Astrocyte (in vitro differentiated cells and primary cell): ENCODE measurements around the gene BFSP2. TPM values are rescaled to one million over a fixed set of nuclear protein-coding genes. Genes with fewer than 3 reads are reported as not detected.

Source experiments
- DNase-seq: peaks from one replicate; pipeline ENCODE4 v3.0.0-alpha.2; 2010; ENCODE audit warnings: low read depth
- FAIRE-seq: peaks from 2 replicates; lab custom pipeline; 2011; peaks lifted over from hg19 to GRCh38; lab: Jason Lieb, UNC
- H2AFZ ChIP-seq: 2 replicates; pipeline ENCODE4 v1.6.0; 2012; ENCODE audit warnings: low read depth, low read length, inconsistent platforms
- H3K27ac ChIP-seq: 2 replicates; pipeline ENCODE4 v1.5.1; 2011; ENCODE audit warnings: low read depth, low read length, inconsistent platforms
- H3K27me3 ChIP-seq: 2 replicates; pipeline ENCODE4 v1.6.0; 2011; ENCODE audit warnings: low read length, inconsistent platforms; ENCODE audit not compliant: insufficient read depth
- H3K36me3 ChIP-seq: 2 replicates; pipeline ENCODE4 v1.5.1; 2011; ENCODE audit warnings: low read length, inconsistent platforms; ENCODE audit not compliant: insufficient read depth
- H3K4me1 ChIP-seq: 2 replicates; pipeline ENCODE4 v1.5.1; 2011; ENCODE audit warnings: low read length, inconsistent platforms; ENCODE audit not compliant: insufficient read depth
- H3K4me2 ChIP-seq: 2 replicates; pipeline ENCODE4 v1.6.0; 2012; ENCODE audit warnings: low read length, inconsistent platforms
- H3K4me3 ChIP-seq: 2 replicates; pipeline ENCODE4 v1.5.1; 2011; ENCODE audit warnings: low read depth, mild to moderate bottlenecking, low read length, inconsistent platforms; ENCODE audit not compliant: insufficient read depth
- H3K79me2 ChIP-seq: 2 replicates; pipeline ENCODE4 v1.6.0; 2012; ENCODE audit warnings: mild to moderate bottlenecking, low read length, inconsistent platforms; ENCODE audit not compliant: insufficient read depth
- H3K9ac ChIP-seq: 2 replicates; pipeline ENCODE4 v1.6.0; 2012; ENCODE audit warnings: mild to moderate bottlenecking, low read length, inconsistent platforms
- H3K9me3 ChIP-seq: 2 replicates; pipeline ENCODE4 v1.5.1; 2012; ENCODE audit warnings: low read depth, mild to moderate bottlenecking, low read length, inconsistent platforms; ENCODE audit not compliant: insufficient read depth
- H4K20me1 ChIP-seq: 2 replicates; pipeline ENCODE4 v1.6.0; 2012; ENCODE audit warnings: low read length, inconsistent platforms; ENCODE audit not compliant: insufficient read depth
- H3K27ac Mint-ChIP-seq: one replicate; pipeline ENCODE4 v1.8.0; 2021; ENCODE audit warnings: mild to moderate bottlenecking, mixed read lengths; ENCODE audit not compliant: unreplicated experiment
- H3K27me3 Mint-ChIP-seq: one replicate; pipeline ENCODE4 v1.8.0; 2021; ENCODE audit warnings: low read depth, mixed read lengths; ENCODE audit not compliant: unreplicated experiment
- H3K36me3 Mint-ChIP-seq: one replicate; pipeline ENCODE4 v1.8.0; 2021; ENCODE audit warnings: low read depth, mixed read lengths; ENCODE audit not compliant: unreplicated experiment
- H3K4me1 Mint-ChIP-seq: one replicate; pipeline ENCODE4 v1.8.0; 2021; ENCODE audit warnings: low read depth, mixed read lengths; ENCODE audit not compliant: unreplicated experiment
- H3K4me3 Mint-ChIP-seq: one replicate; pipeline ENCODE4 v1.8.0; 2021; ENCODE audit warnings: mild to moderate bottlenecking, moderate library complexity, mixed read lengths; ENCODE audit not compliant: unreplicated experiment
- H3K9me3 Mint-ChIP-seq: one replicate; pipeline ENCODE4 v1.8.0; 2021; ENCODE audit warnings: mild to moderate bottlenecking, mixed read lengths; ENCODE audit not compliant: unreplicated experiment
- EZH2 ChIP-seq: IDR thresholded peaks from 2 replicates; pipeline ENCODE4 v1.6.1; 2012; ENCODE audit warnings: mild to moderate bottlenecking, low read length, inconsistent platforms; ENCODE audit not compliant: insufficient read depth
- total RNA-seq: library from RNA; stranded (reverse); gene quantifications from 2 replicates; pipeline ENCODE4 v1.2.1, GENCODE V29; 2021
- TF ChIP-seq, protein P1 (sequence below): IDR thresholded peaks from 2 replicates; pipeline ENCODE4 v1.5.1; 2011; ENCODE audit warnings: low read depth, mild to moderate bottlenecking, inconsistent platforms, low read length, moderate library complexity; ENCODE audit not compliant: insufficient read depth

Gene BFSP2
- total RNA-seq, 1 donor from 2014 or later = not detected

DNA sequence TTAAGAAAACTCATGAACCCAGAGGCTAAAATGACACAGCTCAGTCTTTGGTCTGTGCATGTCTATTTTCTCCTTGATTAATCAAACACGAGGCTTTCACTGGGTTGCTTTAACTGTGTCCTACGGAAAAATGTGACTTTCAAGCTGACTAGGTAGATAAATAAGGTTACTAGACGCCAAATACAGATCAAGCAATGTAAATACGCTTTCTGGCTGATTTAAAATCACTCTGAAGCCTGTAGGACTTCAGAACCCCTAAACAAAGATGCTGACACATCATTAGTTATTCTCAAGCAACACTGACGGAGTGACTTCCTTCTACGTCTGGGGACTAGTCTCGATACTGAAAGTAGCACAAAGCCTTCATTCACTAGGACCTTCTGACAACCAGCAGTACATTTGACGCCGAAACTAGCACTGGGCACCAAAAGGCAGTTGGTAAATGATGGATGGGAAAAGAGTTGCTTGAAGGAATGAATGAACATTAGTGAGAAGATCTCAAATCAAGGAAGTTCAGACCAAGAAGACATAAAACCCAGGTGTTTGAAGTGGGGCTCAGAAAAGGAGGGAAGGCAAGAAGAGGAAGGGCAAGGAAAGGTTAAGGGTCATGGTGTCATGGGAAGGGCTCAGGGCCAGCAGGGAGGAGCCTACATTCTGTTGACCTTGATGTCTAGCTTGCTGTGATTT is 106.5 kb downstream of the BFSP2 start:
- no peaks in the 10 kb centered on the region for H3K36me3 ChIP-seq
- H3K4me3 Mint-ChIP-seq = no peak overlapping the region
- H3K4me3 ChIP-seq = no peak overlapping the region
- H3K9ac ChIP-seq = no peak overlapping the region
- H3K36me3 Mint-ChIP-seq = no peaks in the 10 kb centered on the region
- H3K4me1 ChIP-seq = no peaks in the 10 kb centered on the region
- DNase-seq (no peak), FAIRE-seq (no peak)
- H3K27me3 ChIP-seq = no peaks in the 10 kb centered on the region
- peaks cover 6% of the 10 kb centered on the region for H3K27me3 Mint-ChIP-seq
- no peaks in the 10 kb centered on the region for H3K79me2 ChIP-seq
- H3K9me3 ChIP-seq = no peaks in the 10 kb centered on the region
- H3K4me2 ChIP-seq = peak overlapping the region; percentile 51
- H3K27ac ChIP-seq = no peak overlapping the region
- H3K9me3 Mint-ChIP-seq = no peaks in the 10 kb centered on the region
- TF ChIP-seq, protein P1, sequence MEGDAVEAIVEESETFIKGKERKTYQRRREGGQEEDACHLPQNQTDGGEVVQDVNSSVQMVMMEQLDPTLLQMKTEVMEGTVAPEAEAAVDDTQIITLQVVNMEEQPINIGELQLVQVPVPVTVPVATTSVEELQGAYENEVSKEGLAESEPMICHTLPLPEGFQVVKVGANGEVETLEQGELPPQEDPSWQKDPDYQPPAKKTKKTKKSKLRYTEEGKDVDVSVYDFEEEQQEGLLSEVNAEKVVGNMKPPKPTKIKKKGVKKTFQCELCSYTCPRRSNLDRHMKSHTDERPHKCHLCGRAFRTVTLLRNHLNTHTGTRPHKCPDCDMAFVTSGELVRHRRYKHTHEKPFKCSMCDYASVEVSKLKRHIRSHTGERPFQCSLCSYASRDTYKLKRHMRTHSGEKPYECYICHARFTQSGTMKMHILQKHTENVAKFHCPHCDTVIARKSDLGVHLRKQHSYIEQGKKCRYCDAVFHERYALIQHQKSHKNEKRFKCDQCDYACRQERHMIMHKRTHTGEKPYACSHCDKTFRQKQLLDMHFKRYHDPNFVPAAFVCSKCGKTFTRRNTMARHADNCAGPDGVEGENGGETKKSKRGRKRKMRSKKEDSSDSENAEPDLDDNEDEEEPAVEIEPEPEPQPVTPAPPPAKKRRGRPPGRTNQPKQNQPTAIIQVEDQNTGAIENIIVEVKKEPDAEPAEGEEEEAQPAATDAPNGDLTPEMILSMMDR = no peak
- TF ChIP-seq EZH2 = no peak
- no peak overlapping the region for H3K27ac Mint-ChIP-seq
- no peaks in the 10 kb centered on the region for H3K4me1 Mint-ChIP-seq
- H2AFZ ChIP-seq = no peak overlapping the region
- H4K20me1 ChIP-seq = no peaks in the 10 kb centered on the region

DNA sequence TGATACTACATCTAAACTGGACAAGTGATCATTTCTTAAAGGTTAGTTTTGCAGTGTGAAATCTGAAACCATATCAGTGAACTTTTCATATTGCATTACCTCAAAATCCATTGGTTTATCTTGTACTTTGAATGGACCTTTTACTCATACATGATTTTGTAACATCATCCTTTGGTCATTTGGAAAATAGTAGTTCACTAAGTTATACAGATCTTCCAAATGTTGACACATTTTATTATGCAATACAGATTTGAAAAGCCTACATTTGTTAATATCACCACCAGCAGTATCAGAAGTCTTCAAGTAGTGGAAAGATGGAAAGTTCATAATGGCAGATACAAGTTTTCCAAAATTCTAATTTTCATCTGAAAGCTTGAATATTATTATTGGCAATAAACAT is 109.6 kb downstream of the BFSP2 start:
- Histone ChIP-seq H3K27me3 (no peaks in the 10 kb centered on the region), H3K9me3 (no peaks in the 10 kb centered on the region), H3K79me2 (no peaks in the 10 kb centered on the region), H2AFZ (no peak overlapping the region), H3K4me3 (no peak overlapping the region), H3K9ac (no peak overlapping the region), H3K4me2 (no peak overlapping the region), H4K20me1 (no peaks in the 10 kb centered on the region), H3K27ac (no peak overlapping the region), H3K36me3 (no peaks in the 10 kb centered on the region), H3K4me1 (no peaks in the 10 kb centered on the region)
- Mint-ChIP-seq H3K36me3 (no peaks in the 10 kb centered on the region), H3K9me3 (no peaks in the 10 kb centered on the region), H3K27ac (no peak overlapping the region), H3K4me1 (no peaks in the 10 kb centered on the region), H3K27me3 (peaks cover 4% of the 10 kb centered on the region), H3K4me3 (no peak overlapping the region)
- DNase-seq (no peak), FAIRE-seq (no peak)
- TF ChIP-seq EZH2 = no peak
- TF ChIP-seq, protein P1 = no peak

DNA sequence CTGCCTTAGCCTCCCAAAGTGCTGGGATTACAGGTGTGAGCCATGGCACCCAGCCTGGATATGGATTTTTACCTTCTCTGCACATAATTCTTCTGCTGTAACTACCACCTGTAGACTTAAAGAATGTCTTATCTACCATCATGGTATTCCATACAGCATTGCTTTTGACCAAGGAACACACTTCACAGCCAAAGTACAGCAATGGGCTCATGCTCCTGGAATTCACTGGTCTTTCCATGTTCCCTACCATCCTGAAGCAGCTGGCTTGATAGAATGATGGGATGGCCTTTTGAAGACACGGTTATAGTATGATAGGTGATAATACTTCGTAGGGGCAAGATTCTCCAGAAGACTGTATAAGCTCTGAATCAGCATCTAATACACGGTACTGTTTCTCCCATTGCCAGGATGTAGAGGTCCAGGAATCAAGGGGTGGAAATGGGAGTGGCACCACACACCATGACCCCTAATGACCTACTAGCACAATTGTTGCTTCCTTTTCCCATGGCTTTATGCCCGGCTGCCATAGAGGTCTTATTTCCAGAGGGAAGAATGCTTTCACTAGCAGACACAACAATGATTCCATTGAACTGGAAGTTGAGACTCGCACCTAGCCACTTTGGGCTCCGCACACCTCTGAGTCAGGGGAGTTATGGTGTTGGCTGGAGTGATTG is 112.7 kb downstream of the BFSP2 start:
- H3K4me1 Mint-ChIP-seq = no peaks in the 10 kb centered on the region

More for the DNA sequence above, 112.7 kb downstream of the BFSP2 start:
- no peaks in the 10 kb centered on the region for H3K9me3 Mint-ChIP-seq
- Histone ChIP-seq H4K20me1 (no peaks in the 10 kb centered on the region), H3K79me2 (no peaks in the 10 kb centered on the region), H3K9ac (no peak overlapping the region), H3K27ac (no peak overlapping the region), H3K4me2 (no peak overlapping the region), H3K4me3 (no peak overlapping the region), H2AFZ (no peak overlapping the region), H3K4me1 (no peaks in the 10 kb centered on the region), H3K36me3 (no peaks in the 10 kb centered on the region), H3K27me3 (no peaks in the 10 kb centered on the region), H3K9me3 (no peaks in the 10 kb centered on the region)
- no peak for FAIRE-seq
- H3K27ac Mint-ChIP-seq = no peak overlapping the region
- no peak for DNase-seq
- no peak for TF ChIP-seq EZH2
- TF ChIP-seq, protein P1 = no peak
- no peaks in the 10 kb centered on the region for H3K36me3 Mint-ChIP-seq
- no peak overlapping the region for H3K4me3 Mint-ChIP-seq
- peaks cover 5% of the 10 kb centered on the region for H3K27me3 Mint-ChIP-seq
